Midbrain (tissue), 1 donor: ENCODE measurements around the gene GMNN.
"Not testable (repeated sequence)": the region's sequence is repeated elsewhere in the genome, so short reads cannot be mapped to it uniquely, and the experiment has no call there.

ENCODE experiments used
- DNase-seq: peaks from one replicate; lab custom pipeline; 2025; lab: John Stamatoyannopoulos, UW

The GMNN gene

GRCh38 chr6:24774696-24775519 lies at the start of gene GMNN:
TSS of gene GMNN (plus strand) at chr6:24774937. CDS start at chr6:24777247, 2,310 bp downstream.
- peak; percentile 97 for DNase-seq

- not testable (repeated sequence) for DNase-seq
Measured at GRCh38 chr6:24730653-24731052, 44.1 kb upstream of the GMNN start.

GRCh38 chr6:24731456-24732134 lies 43.1 kb upstream of the GMNN start:
- not testable (repeated sequence) for DNase-seq

GRCh38 chr6:24734166-24734565 lies 40.6 kb upstream of the GMNN start:
- DNase-seq: no peak

GRCh38 chr6:24734710-24735109 lies 40.0 kb upstream of the GMNN start:
- DNase-seq: not testable (repeated sequence)

- no peak for DNase-seq
Measured at GRCh38 chr6:24738741-24739140, 36.0 kb upstream of the GMNN start.

- no peak for DNase-seq
Measured at GRCh38 chr6:24740861-24741260, 33.9 kb upstream of the GMNN start.

- DNase-seq: no peak
Measured at GRCh38 chr6:24742216-24742738, 32.5 kb upstream of the GMNN start.

- peak; percentile 14 for DNase-seq
Measured at GRCh38 chr6:24743265-24743943, 31.3 kb upstream of the GMNN start.

GRCh38 chr6:24743944-24744335 lies 30.8 kb upstream of the GMNN start:
- DNase-seq: no peak

- peak; percentile 33 for DNase-seq
Measured at GRCh38 chr6:24744911-24745310, 29.8 kb upstream of the GMNN start.

- no peak for DNase-seq
Measured at GRCh38 chr6:24749297-24749696, 25.4 kb upstream of the GMNN start.

GRCh38 chr6:24750878-24751277 lies 23.9 kb upstream of the GMNN start:
- not testable (repeated sequence) for DNase-seq

- DNase-seq: no peak
Measured at GRCh38 chr6:24752503-24752902, 22.2 kb upstream of the GMNN start.

- no peak for DNase-seq
Measured at GRCh38 chr6:24752917-24753492, 21.7 kb upstream of the GMNN start.

GRCh38 chr6:24753545-24753944 lies 21.2 kb upstream of the GMNN start:
- no peak for DNase-seq

GRCh38 chr6:24754378-24754777 lies 20.4 kb upstream of the GMNN start:
- not testable (repeated sequence) for DNase-seq

- no peak for DNase-seq
Measured at GRCh38 chr6:24755279-24755678, 19.5 kb upstream of the GMNN start.

GRCh38 chr6:24757611-24758010 lies 17.1 kb upstream of the GMNN start:
- DNase-seq: no peak

GRCh38 chr6:24759718-24760117 lies 15.0 kb upstream of the GMNN start:
- no peak for DNase-seq

GRCh38 chr6:24760210-24760609 lies 14.5 kb upstream of the GMNN start:
- DNase-seq: no peak

- DNase-seq: no peak
Measured at GRCh38 chr6:24761193-24761835, 13.4 kb upstream of the GMNN start.
